Endothelial cell (in vitro differentiated cells): ENCODE measurements around the gene EFEMP2. TPM values are rescaled to one million over a fixed set of nuclear protein-coding genes. Genes with fewer than 3 reads are reported as not detected.

Source experiments
- DNase-seq: peaks from one replicate; pipeline ENCODE4 v3.0.0; 2021; ENCODE audit warnings: low spot score
- H3K27ac Mint-ChIP-seq: one replicate; pipeline ENCODE4 v1.8.0; 2021; ENCODE audit warnings: mixed read lengths, inconsistent platforms; ENCODE audit not compliant: unreplicated experiment
- H3K27me3 Mint-ChIP-seq: one replicate; pipeline ENCODE4 v1.8.0; 2021; ENCODE audit warnings: mild to moderate bottlenecking, moderate library complexity, mixed read lengths, inconsistent platforms; ENCODE audit not compliant: unreplicated experiment
- H3K36me3 Mint-ChIP-seq: one replicate; pipeline ENCODE4 v1.8.0; 2021; ENCODE audit warnings: mild to moderate bottlenecking, low read depth, mixed read lengths, inconsistent platforms; ENCODE audit not compliant: unreplicated experiment
- H3K4me1 Mint-ChIP-seq: one replicate; pipeline ENCODE4 v1.8.0; 2021; ENCODE audit warnings: mild to moderate bottlenecking, mixed read lengths, inconsistent platforms; ENCODE audit not compliant: unreplicated experiment
- H3K4me3 Mint-ChIP-seq: one replicate; pipeline ENCODE4 v1.8.0; 2021; ENCODE audit warnings: mild to moderate bottlenecking, mixed read lengths, inconsistent platforms; ENCODE audit not compliant: unreplicated experiment
- H3K9me3 Mint-ChIP-seq: one replicate; pipeline ENCODE4 v1.8.0; 2021; ENCODE audit warnings: mixed read lengths, inconsistent platforms; ENCODE audit not compliant: unreplicated experiment
- long read RNA-seq: library from polyadenylated mRNA; unstranded; transcript quantifications from one replicate; pipeline ENCODE4 v2.0.0, GENCODE V29; 2020; ENCODE audit not compliant: unreplicated experiment
- total RNA-seq: library from RNA; stranded (reverse); fragmentation: NEBNext Ultra II Directional; extraction: Animal tissue kit (Norgen Biotek cat#: 25700); gene quantifications from one replicate; pipeline ENCODE4 v1.2.1, GENCODE V29; 2021; ENCODE audit not compliant: unreplicated experiment
- TF ChIP-seq, protein P1 (sequence below): fragments of 200-600 bp; sonication (generic); IDR thresholded peaks from one replicate; pipeline ENCODE4 v1.5.0; 2021; ENCODE audit warnings: antibody characterized with exemption; ENCODE audit not compliant: unreplicated experiment

EFEMP2 gene
- total RNA-seq = 248 TPM
- long read RNA-seq, transcript EFEMP2-217 (12 exons, 1,813 nt) = minor isoform, 37 of 362 reads
- long read RNA-seq, transcript EFEMP2-201 (11 exons, 2,034 nt) = major isoform, 248 of 362 reads
- long read RNA-seq, partial matches to known transcripts = 32 of 362 reads
- long read RNA-seq, other reads (novel, unspliced or antisense) = 43 of 362 reads

DNA sequence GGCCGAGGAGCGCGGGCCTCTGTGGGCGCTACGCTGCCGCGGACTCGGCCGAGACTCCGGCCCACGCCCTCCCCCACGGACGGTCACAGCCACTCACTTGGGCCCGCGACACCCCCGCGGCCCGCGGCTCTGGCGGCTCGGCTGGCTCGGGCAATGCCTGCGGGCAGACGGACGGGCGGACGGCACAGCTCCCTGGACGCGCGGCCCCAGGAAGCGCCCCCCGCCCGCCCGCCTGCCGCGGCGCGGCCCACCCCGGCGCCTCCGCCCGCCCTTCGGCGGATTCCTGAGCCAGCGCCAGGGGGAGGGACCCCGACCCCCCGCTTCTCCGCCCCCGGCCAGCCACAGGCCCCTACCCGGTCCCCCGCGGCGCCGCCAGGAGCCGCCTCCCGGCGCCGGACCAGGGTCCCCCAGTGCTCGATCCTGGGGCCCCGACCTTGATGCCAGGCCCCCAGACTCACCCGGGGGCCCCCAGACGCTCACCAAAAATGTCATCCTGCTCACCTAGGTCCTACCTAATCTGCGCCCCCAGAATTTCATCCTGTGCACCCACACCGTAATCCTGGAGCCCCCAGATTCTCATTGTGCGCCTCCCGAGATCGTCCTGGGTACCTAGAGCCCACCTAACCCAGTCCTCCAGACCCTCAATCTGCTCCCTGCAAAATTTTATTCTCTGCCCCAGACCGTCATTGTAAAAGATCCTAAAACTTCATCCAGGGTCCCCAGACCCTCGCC is at the start of gene EFEMP2:
TSS of gene EFEMP2 (minus strand) at position 215 of the 732 bp plus-strand sequence. CDS start 446 bp downstream, outside the sequence.
- TF ChIP-seq, protein P1, sequence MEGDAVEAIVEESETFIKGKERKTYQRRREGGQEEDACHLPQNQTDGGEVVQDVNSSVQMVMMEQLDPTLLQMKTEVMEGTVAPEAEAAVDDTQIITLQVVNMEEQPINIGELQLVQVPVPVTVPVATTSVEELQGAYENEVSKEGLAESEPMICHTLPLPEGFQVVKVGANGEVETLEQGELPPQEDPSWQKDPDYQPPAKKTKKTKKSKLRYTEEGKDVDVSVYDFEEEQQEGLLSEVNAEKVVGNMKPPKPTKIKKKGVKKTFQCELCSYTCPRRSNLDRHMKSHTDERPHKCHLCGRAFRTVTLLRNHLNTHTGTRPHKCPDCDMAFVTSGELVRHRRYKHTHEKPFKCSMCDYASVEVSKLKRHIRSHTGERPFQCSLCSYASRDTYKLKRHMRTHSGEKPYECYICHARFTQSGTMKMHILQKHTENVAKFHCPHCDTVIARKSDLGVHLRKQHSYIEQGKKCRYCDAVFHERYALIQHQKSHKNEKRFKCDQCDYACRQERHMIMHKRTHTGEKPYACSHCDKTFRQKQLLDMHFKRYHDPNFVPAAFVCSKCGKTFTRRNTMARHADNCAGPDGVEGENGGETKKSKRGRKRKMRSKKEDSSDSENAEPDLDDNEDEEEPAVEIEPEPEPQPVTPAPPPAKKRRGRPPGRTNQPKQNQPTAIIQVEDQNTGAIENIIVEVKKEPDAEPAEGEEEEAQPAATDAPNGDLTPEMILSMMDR = no peak
- no peaks in the 10 kb centered on the region for H3K9me3 Mint-ChIP-seq
- peak; percentile 55 for DNase-seq
- H3K36me3 Mint-ChIP-seq = peaks cover 15% of the 10 kb centered on the region
- H3K27ac Mint-ChIP-seq = peak within 1 kb of the TSS; percentile 82
- peaks cover 31% of the 10 kb centered on the region for H3K27me3 Mint-ChIP-seq
- peaks cover 36% of the 10 kb centered on the region for H3K4me1 Mint-ChIP-seq
- peak within 1 kb of the TSS; percentile 97 for H3K4me3 Mint-ChIP-seq

DNA sequence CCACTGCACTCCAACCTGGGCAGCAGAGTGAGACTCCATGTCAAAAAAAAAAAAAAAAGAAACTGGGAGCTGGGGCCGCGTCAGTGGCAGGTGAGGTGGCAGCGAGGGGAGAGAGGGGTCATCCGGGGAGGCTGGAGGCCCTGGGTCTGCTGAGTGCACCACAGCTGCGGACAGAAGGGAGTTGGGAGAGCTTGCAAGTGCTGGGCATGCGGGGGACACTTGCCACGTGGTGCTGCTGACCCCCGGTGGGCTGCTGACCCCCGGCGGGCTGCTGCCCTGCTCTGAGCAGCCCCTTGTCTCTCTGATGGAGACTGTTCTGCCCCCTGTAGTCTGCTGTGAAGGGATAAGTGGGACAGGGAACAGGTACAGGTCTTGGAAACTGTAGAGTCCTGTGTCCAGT is 49.3 kb upstream of the EFEMP2 start:
- Mint-ChIP-seq H3K36me3 (peaks cover 8% of the 10 kb centered on the region), H3K4me1 (peaks cover under 1% of the 10 kb centered on the region), H3K27ac (no peak overlapping the region), H3K9me3 (no peaks in the 10 kb centered on the region), H3K4me3 (peak overlapping the region; percentile 79), H3K27me3 (peaks cover 8% of the 10 kb centered on the region)
- TF ChIP-seq, protein P1 = no peak
- no peak for DNase-seq

DNA sequence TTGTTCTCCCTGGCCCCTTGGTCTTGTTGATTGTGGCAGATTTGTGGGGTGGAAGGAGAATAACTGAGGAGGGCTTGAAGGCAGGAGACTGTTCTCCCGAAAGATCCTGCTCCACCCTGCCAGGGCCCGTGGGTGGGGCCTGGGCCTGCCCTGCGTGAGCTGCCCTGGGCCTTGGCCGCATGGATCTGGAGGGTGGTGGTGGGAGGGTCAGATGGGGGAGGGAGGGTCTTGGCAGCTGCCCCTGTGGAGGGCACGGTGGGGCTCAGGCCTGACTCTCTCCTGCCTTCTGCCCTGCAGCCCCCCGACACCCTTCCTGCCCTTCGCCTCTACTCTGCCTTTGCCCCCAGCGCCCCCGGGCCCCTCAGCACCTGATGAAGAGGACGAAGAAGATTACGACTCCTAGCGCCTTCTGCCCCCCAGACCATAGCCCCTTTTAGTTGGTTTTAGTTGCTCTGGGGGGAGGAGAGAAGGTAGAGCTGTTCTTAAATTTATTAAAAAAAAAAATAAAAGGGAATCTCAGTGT is 48.5 kb upstream of the EFEMP2 start:
- Mint-ChIP-seq H3K4me3 (peak overlapping the region; percentile 90), H3K9me3 (no peaks in the 10 kb centered on the region), H3K36me3 (peaks cover 8% of the 10 kb centered on the region), H3K4me1 (peaks cover 6% of the 10 kb centered on the region), H3K27me3 (peaks cover 7% of the 10 kb centered on the region), H3K27ac (no peak overlapping the region)
- TF ChIP-seq, protein P1 = no peak
- no peak for DNase-seq

DNA sequence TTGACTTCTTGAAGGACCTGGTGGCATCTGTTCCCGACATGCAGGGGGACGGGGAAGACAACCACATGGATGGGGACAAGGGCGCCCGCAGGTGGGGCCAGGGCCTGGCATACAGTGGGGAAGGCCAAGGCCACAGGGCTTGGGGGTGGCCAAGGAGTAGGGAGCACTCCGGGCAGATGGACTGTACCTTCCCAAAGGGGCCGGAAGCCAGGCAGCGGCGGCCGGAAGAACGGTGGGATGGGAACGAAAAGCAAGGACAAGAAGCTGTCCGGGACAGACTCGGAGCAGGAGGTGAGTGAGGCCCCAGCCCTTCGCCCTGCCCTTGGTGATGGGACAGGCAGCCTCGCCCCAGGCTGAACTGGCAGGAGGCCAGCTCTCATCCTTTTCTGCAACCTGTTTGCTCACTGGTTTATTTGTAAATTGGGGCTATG is 47.8 kb upstream of the EFEMP2 start:
- peaks cover 6% of the 10 kb centered on the region for H3K4me1 Mint-ChIP-seq
- peaks cover 7% of the 10 kb centered on the region for H3K27me3 Mint-ChIP-seq
- no peak overlapping the region for H3K27ac Mint-ChIP-seq

More for the DNA sequence above, 47.8 kb upstream of the EFEMP2 start:
- DNase-seq = no peak
- Mint-ChIP-seq H3K36me3 (peaks cover 8% of the 10 kb centered on the region), H3K9me3 (no peaks in the 10 kb centered on the region), H3K4me3 (peak overlapping the region; percentile 90)
- TF ChIP-seq, protein P1 = no peak
